IMR-90 (cell line): ENCODE results near the gene FGD3.

Experiments
- FOS ChIP-seq: fragments of 150-350 bp; IDR thresholded peaks from 2 replicates; pipeline ENCODE4 v1.6.1; 2016; ENCODE audit warnings: low read depth, low read length
- MAFK ChIP-seq: IDR thresholded peaks from 2 replicates; pipeline ENCODE4 v1.6.1; 2012; ENCODE audit warnings: low read depth, low read length, improper control_type of control experiment
- MAZ ChIP-seq: IDR thresholded peaks from 2 replicates; pipeline ENCODE4 v1.6.1; 2012; ENCODE audit warnings: low read depth, mild to moderate bottlenecking, low read length, improper control_type of control experiment, moderate library complexity, borderline replicate concordance
- POLR2A ChIP-seq: IDR thresholded peaks from 2 replicates; pipeline ENCODE4 v1.6.1; 2012; ENCODE audit warnings: mild to moderate bottlenecking, low read depth, low read length
- RAD21 ChIP-seq: IDR thresholded peaks from 2 replicates; pipeline ENCODE4 v1.6.1; 2012; ENCODE audit warnings: low read length, improper control_type of control experiment
- RFX5 ChIP-seq: IDR thresholded peaks from 2 replicates; pipeline ENCODE4 v1.8.0; 2012; ENCODE audit warnings: low read depth, mild to moderate bottlenecking, low read length, moderate library complexity
- SMC3 ChIP-seq: fragments of 150-350 bp; IDR thresholded peaks from 2 replicates; pipeline ENCODE4 v1.6.1; 2016; ENCODE audit warnings: low read depth, mild to moderate bottlenecking, antibody characterized with exemption, low read length, moderate library complexity
- USF2 ChIP-seq: fragments of 150-350 bp; IDR thresholded peaks from 2 replicates; pipeline ENCODE4 v1.6.1; 2017; ENCODE audit warnings: mild to moderate bottlenecking, antibody characterized with exemption, low read length, low read depth
- TF ChIP-seq, protein P1 (sequence below): conservative IDR thresholded peaks from 2 replicates; pipeline ENCODE4 v1.5.1; 2012; ENCODE audit warnings: mild to moderate bottlenecking, low read depth, low read length, improper control_type of control experiment
- TF ChIP-seq, protein P2 (sequence below): fragments of 150-350 bp; IDR thresholded peaks from 2 replicates; pipeline ENCODE4 v1.6.1; 2016; ENCODE audit warnings: low read depth, mild to moderate bottlenecking, low read length, moderate library complexity, borderline replicate concordance

- TF ChIP-seq, protein P1, sequence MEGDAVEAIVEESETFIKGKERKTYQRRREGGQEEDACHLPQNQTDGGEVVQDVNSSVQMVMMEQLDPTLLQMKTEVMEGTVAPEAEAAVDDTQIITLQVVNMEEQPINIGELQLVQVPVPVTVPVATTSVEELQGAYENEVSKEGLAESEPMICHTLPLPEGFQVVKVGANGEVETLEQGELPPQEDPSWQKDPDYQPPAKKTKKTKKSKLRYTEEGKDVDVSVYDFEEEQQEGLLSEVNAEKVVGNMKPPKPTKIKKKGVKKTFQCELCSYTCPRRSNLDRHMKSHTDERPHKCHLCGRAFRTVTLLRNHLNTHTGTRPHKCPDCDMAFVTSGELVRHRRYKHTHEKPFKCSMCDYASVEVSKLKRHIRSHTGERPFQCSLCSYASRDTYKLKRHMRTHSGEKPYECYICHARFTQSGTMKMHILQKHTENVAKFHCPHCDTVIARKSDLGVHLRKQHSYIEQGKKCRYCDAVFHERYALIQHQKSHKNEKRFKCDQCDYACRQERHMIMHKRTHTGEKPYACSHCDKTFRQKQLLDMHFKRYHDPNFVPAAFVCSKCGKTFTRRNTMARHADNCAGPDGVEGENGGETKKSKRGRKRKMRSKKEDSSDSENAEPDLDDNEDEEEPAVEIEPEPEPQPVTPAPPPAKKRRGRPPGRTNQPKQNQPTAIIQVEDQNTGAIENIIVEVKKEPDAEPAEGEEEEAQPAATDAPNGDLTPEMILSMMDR: no peak
- no peak for TF ChIP-seq POLR2A
- TF ChIP-seq MAZ: no peak
- TF ChIP-seq RAD21: no peak
- TF ChIP-seq USF2: no peak
- no peak for TF ChIP-seq RFX5
- no peak for TF ChIP-seq MAFK
- TF ChIP-seq FOS: no peak
- TF ChIP-seq, protein P2, sequence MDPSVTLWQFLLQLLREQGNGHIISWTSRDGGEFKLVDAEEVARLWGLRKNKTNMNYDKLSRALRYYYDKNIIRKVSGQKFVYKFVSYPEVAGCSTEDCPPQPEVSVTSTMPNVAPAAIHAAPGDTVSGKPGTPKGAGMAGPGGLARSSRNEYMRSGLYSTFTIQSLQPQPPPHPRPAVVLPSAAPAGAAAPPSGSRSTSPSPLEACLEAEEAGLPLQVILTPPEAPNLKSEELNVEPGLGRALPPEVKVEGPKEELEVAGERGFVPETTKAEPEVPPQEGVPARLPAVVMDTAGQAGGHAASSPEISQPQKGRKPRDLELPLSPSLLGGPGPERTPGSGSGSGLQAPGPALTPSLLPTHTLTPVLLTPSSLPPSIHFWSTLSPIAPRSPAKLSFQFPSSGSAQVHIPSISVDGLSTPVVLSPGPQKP: no peak
- TF ChIP-seq SMC3: no peak
Observed at GRCh38 chr9:92971121-92971520, 23.8 kb downstream of the FGD3 start.
